ENCODE results near the gene CCDC28B.

CCDC28B gene

GRCh38 chr1:32223683-32224082, 23.3 kb downstream of the CCDC28B start:
- DNase-seq, result no peak

DNA sequence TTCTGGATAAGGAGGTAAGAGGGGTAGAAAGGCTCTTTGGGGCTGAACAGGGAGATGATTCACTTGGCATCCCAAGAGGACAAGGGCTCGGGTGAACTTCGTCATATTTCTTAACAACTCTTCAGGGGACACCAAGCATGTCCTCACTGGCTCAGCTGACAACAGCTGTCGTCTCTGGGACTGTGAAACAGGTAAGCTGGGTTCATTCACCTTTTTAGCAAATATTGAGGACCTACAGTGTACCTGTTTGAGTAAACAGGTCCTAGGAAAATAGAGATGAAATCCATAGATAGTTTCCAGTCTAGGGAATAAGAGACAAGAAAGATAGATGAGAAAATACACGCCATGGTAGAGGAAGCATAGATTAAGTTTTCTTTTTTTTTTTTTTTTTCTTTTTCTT, 23.9 kb downstream of the CCDC28B start:
- DNase-seq, result no peak

DNA sequence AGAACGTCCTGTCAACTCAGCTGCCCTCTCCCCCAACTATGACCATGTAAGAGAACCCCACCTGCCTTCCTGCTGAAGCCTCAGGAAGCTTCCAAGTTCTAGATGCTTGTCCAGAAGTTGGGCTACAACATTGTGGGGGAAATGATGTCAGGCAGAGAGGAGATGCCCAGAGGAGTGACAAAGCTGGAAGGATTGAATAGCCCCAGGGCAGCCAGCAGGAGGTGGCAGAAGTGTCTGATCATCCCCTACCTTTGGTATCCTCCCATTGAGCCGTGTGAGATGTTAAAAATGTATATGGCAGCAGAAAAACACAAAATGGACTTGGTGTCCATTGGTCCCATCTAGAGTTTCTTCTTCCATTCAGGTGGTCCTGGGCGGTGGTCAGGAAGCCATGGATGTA, 28.4 kb downstream of the CCDC28B start:
- no peak for DNase-seq

DNA sequence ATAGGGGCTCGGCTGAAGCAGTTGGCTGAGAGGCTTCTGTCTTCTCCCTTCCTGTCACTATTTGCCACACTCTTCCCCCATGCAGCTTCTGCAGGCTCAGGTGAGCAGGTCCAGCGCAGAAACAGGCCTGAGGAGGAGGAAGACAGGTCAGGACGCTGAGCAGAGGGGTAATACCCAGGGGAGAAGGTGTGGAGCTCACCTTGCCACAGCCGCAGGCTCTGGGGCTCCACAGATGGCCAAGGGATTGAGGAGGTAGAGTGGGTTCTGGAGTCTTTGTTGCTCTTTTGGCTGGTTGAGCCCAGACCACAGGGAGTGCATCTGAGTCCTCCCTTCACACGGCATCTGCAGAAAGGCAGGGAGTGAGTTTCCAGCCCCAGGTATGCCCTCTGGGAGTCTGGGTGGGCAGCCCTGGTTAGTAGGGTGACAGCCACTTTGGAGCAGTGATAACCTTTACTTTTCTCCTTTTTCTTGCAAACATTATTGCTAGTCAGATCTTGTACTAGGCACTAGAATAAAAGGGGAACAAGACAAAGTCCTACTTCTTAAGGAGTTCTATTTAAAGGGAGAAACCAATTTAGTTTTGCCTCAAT, 31.5 kb downstream of the CCDC28B start:
- no peak for DNase-seq

DNA sequence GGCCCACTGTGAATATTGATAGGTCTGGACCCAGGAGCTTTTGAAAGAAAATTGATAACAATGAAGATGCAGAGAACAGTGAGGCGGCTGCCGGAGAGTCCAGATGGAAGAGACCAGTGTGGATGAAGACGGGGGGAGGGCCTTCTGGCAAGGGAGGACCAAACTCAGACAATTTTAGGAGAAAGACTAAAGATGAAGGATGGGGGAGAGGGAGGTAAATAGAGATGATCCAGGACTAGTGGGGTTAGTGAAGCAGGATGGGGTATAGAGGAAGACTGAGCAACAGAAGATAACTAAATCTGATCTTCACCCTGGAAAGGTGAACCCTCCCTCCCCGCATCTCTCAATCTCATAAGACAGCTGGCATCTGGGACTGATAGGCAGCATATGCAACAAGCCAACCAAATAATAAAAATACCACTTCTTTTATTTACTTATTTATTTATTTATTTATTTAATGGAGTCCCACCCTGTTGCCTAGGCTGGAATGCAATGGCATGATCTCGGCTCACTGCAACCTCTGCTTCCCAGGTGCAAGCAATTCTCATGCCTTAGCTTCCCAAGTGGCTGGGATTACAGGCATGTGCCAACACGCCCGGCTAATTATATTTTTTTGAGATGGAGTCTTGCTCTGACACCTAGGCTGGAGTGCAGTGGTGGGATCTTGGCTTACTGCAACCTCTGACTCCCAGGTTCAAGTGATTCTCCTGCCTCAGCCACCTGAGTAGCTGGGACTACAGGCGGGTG, 32.3 kb downstream of the CCDC28B start:
- DNase-seq, result no peak

- no peak for DNase-seq
Observed at GRCh38 chr1:32234792-32235191, 34.4 kb downstream of the CCDC28B start.

DNA sequence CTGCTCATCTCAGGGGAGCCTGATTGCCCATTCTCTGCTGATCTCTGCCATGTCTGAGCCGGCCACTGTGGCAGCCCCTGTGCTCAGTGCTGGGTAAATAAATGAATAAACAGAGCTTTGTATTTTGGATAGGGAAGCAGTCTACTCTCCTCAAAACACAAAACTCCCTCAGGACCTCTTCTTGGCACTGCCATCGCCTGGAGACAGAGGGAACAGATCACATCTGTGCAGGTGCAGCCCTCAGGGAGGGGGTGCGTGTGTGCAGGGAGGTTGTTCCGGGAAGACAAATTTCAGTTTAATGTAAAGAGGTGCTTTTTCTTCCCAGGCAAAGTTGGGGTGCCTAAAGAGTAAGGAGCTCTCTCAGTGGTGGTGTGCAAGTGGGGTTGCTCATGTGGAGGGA, 38.9 kb downstream of the CCDC28B start:
- DNase-seq, result no peak

GRCh38 chr1:32239790-32240139, 39.4 kb downstream of the CCDC28B start:
- DNase-seq, result no peak

DNA sequence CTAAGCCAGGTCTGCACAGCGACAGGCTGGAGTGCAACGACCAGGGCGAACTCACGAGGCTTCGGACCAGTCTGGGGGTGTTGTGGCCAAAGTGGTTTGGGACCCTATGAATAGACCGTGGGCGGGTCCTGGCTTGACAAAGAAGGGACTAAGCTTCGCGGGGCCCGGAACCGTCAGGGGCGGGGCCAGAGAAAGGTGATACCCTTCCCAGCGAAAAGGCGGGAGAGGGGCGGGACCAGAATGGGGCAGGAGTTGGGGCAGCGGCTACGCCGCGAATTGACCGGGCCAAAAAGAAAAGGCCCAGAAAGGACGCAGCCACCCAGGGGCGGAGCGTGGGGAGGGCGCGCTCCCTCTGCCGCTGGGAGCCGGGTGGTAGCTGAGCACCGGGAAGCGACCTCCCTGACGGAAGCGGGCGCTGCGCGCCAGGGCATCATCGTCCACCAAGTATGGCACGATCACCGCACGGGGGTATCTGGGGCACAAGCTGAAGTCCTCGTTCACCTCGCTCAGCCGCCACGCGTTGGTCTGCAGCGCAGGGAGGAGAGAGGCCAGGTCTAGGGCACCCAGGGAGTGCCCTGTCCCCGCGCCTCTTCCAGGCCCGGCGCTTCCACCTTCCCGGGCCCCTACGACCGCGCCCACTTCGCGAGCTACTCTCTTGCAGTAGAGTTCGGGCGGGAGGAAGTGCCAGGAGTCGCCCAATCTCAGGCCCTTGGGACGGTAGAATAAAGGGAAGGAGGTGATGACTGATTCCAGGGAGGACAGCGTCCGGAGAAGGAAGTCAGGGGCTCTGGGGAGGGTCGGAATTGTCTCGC, 40.0 kb downstream of the CCDC28B start:
- no peak for DNase-seq

GRCh38 chr1:32241001-32241763, 40.8 kb downstream of the CCDC28B start:
- no peak for DNase-seq

- DNase-seq, result no peak
Observed at GRCh38 chr1:32242341-32242851, 42.0 kb downstream of the CCDC28B start.

DNA sequence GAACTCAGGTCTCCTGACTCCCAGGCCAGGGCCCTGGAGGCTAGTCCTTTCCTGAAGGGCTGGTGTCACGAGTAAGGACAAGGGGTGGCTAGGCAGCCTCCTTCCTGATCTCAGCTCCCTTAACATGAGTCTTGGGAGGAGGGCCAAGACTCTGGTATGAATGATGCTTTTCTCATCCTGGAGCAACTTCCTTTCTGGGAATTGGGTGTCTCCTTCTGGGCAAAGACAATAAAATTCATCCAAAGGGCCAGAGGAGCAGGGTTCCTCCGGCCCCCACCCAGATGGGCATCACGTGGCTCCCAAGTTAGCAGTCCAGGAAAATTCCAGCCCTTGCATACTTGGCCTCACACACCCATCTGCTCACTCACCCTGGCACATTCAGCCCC, 46.5 kb downstream of the CCDC28B start, which contains the start of gene FAM167B:
Gene FAM167B, plus strand, starts transcription at position 335 of the 386 bp plus-strand sequence. CDS start 200 bp downstream, outside the sequence.
- DNase-seq, result no peak

- no peak for DNase-seq
Observed at GRCh38 chr1:32247452-32247851, 47.1 kb downstream of the CCDC28B start.

GRCh38 chr1:32247983-32248889, 47.8 kb downstream of the CCDC28B start:
- DNase-seq, result no peak

DNA sequence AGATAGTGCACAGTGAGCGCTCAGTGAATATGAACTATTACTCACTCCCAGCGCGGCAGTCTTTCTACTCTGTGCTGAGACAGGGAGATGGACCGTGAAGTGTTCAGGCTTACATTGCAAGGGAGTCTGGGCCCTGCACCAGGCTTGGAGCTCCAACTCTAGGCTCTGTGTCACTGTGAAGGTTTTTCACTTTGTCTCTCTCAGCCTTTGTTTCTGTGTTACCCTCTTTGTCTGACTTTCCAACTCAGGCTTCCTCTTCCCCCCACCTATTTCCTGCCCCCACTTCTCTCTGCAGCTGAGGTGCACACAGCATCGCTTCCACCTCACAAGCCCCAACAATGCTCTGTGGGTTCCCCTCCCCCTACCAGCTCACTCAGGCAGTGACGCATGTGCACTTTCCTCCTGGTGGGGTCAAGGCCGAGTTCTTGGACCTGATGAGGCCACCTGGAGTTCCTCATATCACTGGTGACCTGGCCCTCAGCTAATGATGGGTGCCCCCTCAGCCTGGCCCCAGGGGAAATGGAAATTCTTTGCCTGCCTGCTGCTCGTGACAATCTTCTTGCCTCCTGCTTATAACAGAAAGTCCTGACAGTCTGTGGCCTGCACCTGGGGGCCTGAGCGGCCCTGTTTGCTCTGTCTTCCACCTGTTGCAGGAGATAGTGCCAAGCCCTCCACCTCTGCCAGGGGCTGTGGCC, 49.6 kb downstream of the CCDC28B start:
- DNase-seq, result no peak

- no peak for DNase-seq
Observed at GRCh38 chr1:32250893-32251716, 50.7 kb downstream of the CCDC28B start, which contains the start of gene LCK. Gene LCK (plus strand): TSS chr1:32251265. CDS start chr1:32274330, 23,065 bp downstream.

Data from cortex of kidney (tissue), 1 donor.